Endothelial cell of umbilical vein (primary cell): ENCODE data around the gene FGFR1OP2. TPM values are rescaled to one million over a fixed set of nuclear protein-coding genes. Genes with fewer than 3 reads are reported as not detected.

Source experiments
- BruUV-seq: library from RNA; stranded (reverse); fragments of 400-500 nt; replicated peaks from 2 replicates; lab custom pipeline; 2021; lab: Mats Ljungman, UMichigan
- CTCF ChIA-PET: fragments of 300-600, 350-600 bp; sonication (Branson Sonifier 250); formaldehyde crosslinking; loops from one replicate; lab custom pipeline; 2021; ENCODE audit warnings: antibody characterized with exemption, inconsistent platforms; lab: Charles Lee
- POLR2A ChIA-PET: fragments of 300-600, 350-600 bp; sonication (Branson Sonifier 250); formaldehyde crosslinking; loops from one replicate; lab custom pipeline; 2021; ENCODE audit warnings: antibody characterized with exemption, inconsistent platforms; lab: Charles Lee
- DNase-seq: peaks from one replicate; pipeline ENCODE4 v3.0.0-alpha.2; 2011; ENCODE audit warnings: low read depth, low spot score
- FAIRE-seq: peaks from 2 replicates; lab custom pipeline; 2011; peaks lifted over from hg19 to GRCh38; lab: Jason Lieb, UNC
- H2AFZ ChIP-seq: 2 replicates; pipeline ENCODE4 v1.6.0; 2012; ENCODE audit warnings: low read depth, low read length, control low read depth, inconsistent platforms
- H3K27ac ChIP-seq: 2 replicates; pipeline ENCODE4 v1.5.1; 2011; ENCODE audit warnings: low read depth, mild to moderate bottlenecking, control low read depth, low read length, moderate library complexity; ENCODE audit not compliant: insufficient read depth
- H3K27me3 ChIP-seq, 2 experiments: 2 replicates each; pipeline versions ENCODE4 v1.6.0 to v1.6.1; 2011; ENCODE audit warnings: low read length in 2 of 2, mixed read lengths in 1 of 2; ENCODE audit not compliant: control insufficient read depth in 2 of 2, insufficient read depth in 2 of 2
- H3K36me3 ChIP-seq, 2 experiments: 2 replicates in 1 of 2; 3 replicates in 1 of 2; pipeline ENCODE4 v1.5.1; 2011; ENCODE audit warnings: low read length in 2 of 2, mild to moderate bottlenecking in 1 of 2, moderate library complexity in 1 of 2; ENCODE audit not compliant: control insufficient read depth in 2 of 2, insufficient read depth in 2 of 2; ENCODE audit errors: extremely low read depth in 1 of 2
- H3K4me1 ChIP-seq: 3 replicates; pipeline ENCODE4 v1.5.1; 2011; ENCODE audit warnings: mild to moderate bottlenecking, low read length; ENCODE audit not compliant: control insufficient read depth, insufficient read depth; ENCODE audit errors: extremely low read depth
- H3K4me2 ChIP-seq: 2 replicates; pipeline ENCODE4 v1.6.1; 2011; ENCODE audit warnings: low read length, control low read depth, mixed read lengths; ENCODE audit not compliant: insufficient read depth
- H3K4me3 ChIP-seq, 3 experiments: fragments of 200-600 bp in 1 of 3; sonication (generic), shearing (Covaris generic) in 1 of 3; replicated peaks in 1 of 3; 2 replicates each; pipeline ENCODE4 v1.5.1; 2011 to 2016; ENCODE audit warnings: control low read depth in 3 of 3, low read length in 3 of 3, mild to moderate bottlenecking in 2 of 3, inconsistent platforms in 1 of 3, low read depth in 1 of 3, moderate library complexity in 1 of 3; ENCODE audit not compliant: insufficient read depth in 1 of 3
- H3K79me2 ChIP-seq: 2 replicates; pipeline ENCODE4 v1.6.0; 2012; ENCODE audit warnings: low read length, inconsistent platforms; ENCODE audit not compliant: control insufficient read depth, insufficient read depth
- H3K9ac ChIP-seq: replicated peaks from 2 replicates; pipeline ENCODE3; 2011; ENCODE audit warnings: low read length, control low read depth; ENCODE audit not compliant: insufficient read depth; ENCODE audit errors: extremely low read depth
- H3K9me1 ChIP-seq: replicated peaks from 3 replicates; pipeline ENCODE4 v1.6.0; 2011; ENCODE audit warnings: mild to moderate bottlenecking, low read length; ENCODE audit not compliant: control insufficient read depth, insufficient read depth; ENCODE audit errors: extremely low read depth
- H3K9me3 ChIP-seq: replicated peaks from 2 replicates; pipeline ENCODE4 v1.5.1; 2012; ENCODE audit warnings: low read length, inconsistent platforms; ENCODE audit not compliant: control insufficient read depth, insufficient read depth
- H4K20me1 ChIP-seq: replicated peaks from 2 replicates; pipeline ENCODE3; 2011; ENCODE audit warnings: mild to moderate bottlenecking, low read length; ENCODE audit not compliant: control insufficient read depth, insufficient read depth; ENCODE audit errors: extremely low read depth
- EZH2 ChIP-seq: IDR thresholded peaks from 2 replicates; pipeline ENCODE4 v1.6.1; 2012; ENCODE audit warnings: borderline replicate concordance, low read depth, mild to moderate bottlenecking, moderate library complexity, low read length, inconsistent platforms; ENCODE audit not compliant: severe bottlenecking
- FOS ChIP-seq: IDR thresholded peaks from 2 replicates; pipeline ENCODE4 v1.6.1; 2011; ENCODE audit warnings: mild to moderate bottlenecking, low read length, moderate library complexity, borderline replicate concordance; ENCODE audit not compliant: insufficient read depth
- GATA2 ChIP-seq: IDR thresholded peaks from 2 replicates; pipeline ENCODE4 v1.7.0; 2011; ENCODE audit warnings: low read depth, mild to moderate bottlenecking, moderate library complexity, mixed read lengths, low read length; ENCODE audit not compliant: insufficient read length, insufficient read depth
- JUN ChIP-seq: IDR thresholded peaks from 2 replicates; pipeline ENCODE4 v1.6.1; 2011; ENCODE audit warnings: borderline replicate concordance, low read depth; ENCODE audit not compliant: insufficient read length, insufficient read depth
- MAX ChIP-seq: IDR thresholded peaks from 2 replicates; pipeline ENCODE4 v1.6.1; 2011; ENCODE audit not compliant: insufficient read depth, insufficient read length
- MYC ChIP-seq: IDR thresholded peaks from one replicate; pipeline ENCODE4 v1.6.1; 2011; ENCODE audit warnings: mild to moderate bottlenecking, low read depth, low read length
- POLR2A ChIP-seq: IDR thresholded peaks from 2 replicates; pipeline ENCODE4 v1.6.1; 2012; ENCODE audit warnings: low read depth, mild to moderate bottlenecking, control low read depth, low read length
- POLR2AphosphoS5 ChIP-seq: IDR thresholded peaks from 2 replicates; pipeline ENCODE4 v1.6.1; 2012; ENCODE audit warnings: low read depth, mild to moderate bottlenecking, control low read depth, low read length, moderate library complexity; ENCODE audit not compliant: insufficient read depth
- dilution Hi-C: fragments of 300-500 bp; cut with MboI; formaldehyde crosslinking; loops from one replicate; pipeline ENCODE4 v1.15.0; 2019; ENCODE audit warnings: low sequenced_read_pairs; ENCODE audit not compliant: extremely low pct_ligation_motif_present
- intact Hi-C: fragments of 100-400 bp; cut with micrococcal nuclease; formaldehyde crosslinking; loops from one replicate; pipeline ENCODE4 v1.10.0; 2022
- polyA plus RNA-seq, 4 experiments: library from polyadenylated mRNA; depleted of rRNA in 3 of 4; stranded (reverse) in 3 of 4; unstranded in 1 of 4; fragments of >200 nt; gene quantifications; 2 replicates each; pipeline versions ENCODE4 v1.2.1 to v1.2.3, GENCODE V29; 2011 to 2012; ENCODE audit warnings: missing spikeins in 1 of 4
- total RNA-seq: library from RNA; stranded (reverse); gene quantifications from 2 replicates; pipeline ENCODE4 v1.2.3, GENCODE V29; 2021
- TF ChIP-seq, protein P1 (sequence below), 2 donors: IDR thresholded peaks; 1 replicate in 1 of 2; 2 replicates in 1 of 2; pipeline ENCODE4 v1.5.1; 2011; ENCODE audit warnings: low read length in 2 of 2, mild to moderate bottlenecking in 2 of 2, moderate library complexity in 2 of 2, control low read depth in 1 of 2, inconsistent platforms in 1 of 2, low read depth in 1 of 2; ENCODE audit not compliant: insufficient read depth in 1 of 2; ENCODE audit errors: extremely low read depth in 1 of 2

FGFR1OP2 gene
- total and polyA plus RNA-seq, 2 donors (not counting 3 experiments of a cell fraction or from before 2014, with no cell fraction given): 22.7 to 49.3 TPM

GRCh38 chr12:27003421-27004381 is 65.4 kb downstream of the FGFR1OP2 start:
- no peak overlapping the region for H2AFZ ChIP-seq
- dilution Hi-C loops: no loop called here

More at GRCh38 chr12:27003421-27004381, 65.4 kb downstream of the FGFR1OP2 start:
- H3K27ac ChIP-seq: no peak overlapping the region
- H3K9ac ChIP-seq: no peak overlapping the region
- no peaks in the 10 kb centered on the region for H3K9me1 ChIP-seq
- FAIRE-seq: no peak
- H3K4me1 ChIP-seq: peaks cover 20% of the 10 kb centered on the region
- H3K36me3 ChIP-seq: no peaks in the 10 kb centered on the region
- H3K9me3 ChIP-seq: no peaks in the 10 kb centered on the region
- no TSS peak for BruUV-seq
- TF ChIP-seq POLR2A (no peak), EZH2 (no peak), GATA2 (no peak), JUN (no peak), MYC (no peak), POLR2AphosphoS5 (no peak), FOS (no peak), MAX (no peak)
- TF ChIP-seq, protein P1, sequence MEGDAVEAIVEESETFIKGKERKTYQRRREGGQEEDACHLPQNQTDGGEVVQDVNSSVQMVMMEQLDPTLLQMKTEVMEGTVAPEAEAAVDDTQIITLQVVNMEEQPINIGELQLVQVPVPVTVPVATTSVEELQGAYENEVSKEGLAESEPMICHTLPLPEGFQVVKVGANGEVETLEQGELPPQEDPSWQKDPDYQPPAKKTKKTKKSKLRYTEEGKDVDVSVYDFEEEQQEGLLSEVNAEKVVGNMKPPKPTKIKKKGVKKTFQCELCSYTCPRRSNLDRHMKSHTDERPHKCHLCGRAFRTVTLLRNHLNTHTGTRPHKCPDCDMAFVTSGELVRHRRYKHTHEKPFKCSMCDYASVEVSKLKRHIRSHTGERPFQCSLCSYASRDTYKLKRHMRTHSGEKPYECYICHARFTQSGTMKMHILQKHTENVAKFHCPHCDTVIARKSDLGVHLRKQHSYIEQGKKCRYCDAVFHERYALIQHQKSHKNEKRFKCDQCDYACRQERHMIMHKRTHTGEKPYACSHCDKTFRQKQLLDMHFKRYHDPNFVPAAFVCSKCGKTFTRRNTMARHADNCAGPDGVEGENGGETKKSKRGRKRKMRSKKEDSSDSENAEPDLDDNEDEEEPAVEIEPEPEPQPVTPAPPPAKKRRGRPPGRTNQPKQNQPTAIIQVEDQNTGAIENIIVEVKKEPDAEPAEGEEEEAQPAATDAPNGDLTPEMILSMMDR (IDR thresholded peaks at IDR 0.05; ENCODE audit: extremely low read depth in 1 of 2, insufficient read depth in 1 of 2, low read depth in 1 of 2, low read length in 2 of 2): no peak
- intact Hi-C loops: no loop called here
- H3K79me2 ChIP-seq: peaks cover 8% of the 10 kb centered on the region
- ChIA-PET CTCF (interaction anchor here (1.4 to 2.4 kb wide), 3 partner anchors 9 to 303 kb away, joined by 6 to 15 read pairs (median 8); no protein-coding TSS in a partner anchor), POLR2A (interaction anchor here (0.5 kb wide), 1 partner anchor 1040 kb away, joined by 8 read pairs; no protein-coding TSS in a partner anchor)
- DNase-seq: no peak
- no peaks in the 10 kb centered on the region for H3K27me3 ChIP-seq
- H4K20me1 ChIP-seq: peaks cover 3% of the 10 kb centered on the region
- H3K4me2 ChIP-seq: no peak overlapping the region
- H3K4me3 ChIP-seq: no peak overlapping the region
